Natural killer cell (primary cell): ENCODE results near the gene STRADB. TPM values are rescaled to one million over a fixed set of nuclear protein-coding genes. Genes with fewer than 3 reads are reported as not detected.

Experiments
- total RNA-seq, 4 donors: library from RNA; stranded (reverse); fragments of 120-200 nt in 1 of 4; gene quantifications; one replicate each; pipeline versions ENCODE4 v1.2.3 to v1.2.4, GENCODE V29; 2013 to 2022

STRADB gene
- total RNA-seq, 3 donors from 2014 or later (not counting 1 experiment from before 2014, with no cell fraction given) = 11.8 to 15.3 (median 14.7) TPM

Other genes with a start within 250 kb of the STRADB start
- gene CASP8, start 191.2 kb upstream of the STRADB start, total RNA-seq = 100 to 1,000 TPM; 218 to 404 (median 347) TPM
- gene FLACC1, start 94.4 kb upstream of the STRADB start, total RNA-seq = 1 to 10 TPM; 5.2 to 7.0 (median 6.8) TPM
- gene TRAK2, start 282 bp upstream of the STRADB start, total RNA-seq = 10 to 100 TPM; 19.2 to 29.4 (median 26.2) TPM
- 1 to 10 TPM; 2.8 to 3.9 (median 3.4) TPM for gene TMEM237, start 191.8 kb downstream of the STRADB start, total RNA-seq
- gene MPP4, start 246.9 kb downstream of the STRADB start, total RNA-seq = under 1 TPM in 2 of 3 donors, not detected in 1; 0.15 to 0.45 TPM